ENCODE results near the gene PFKP. TPM values are rescaled to one million over a fixed set of nuclear protein-coding genes. Genes with fewer than 3 reads are reported as not detected.
"Not testable (repeated sequence)": the region's sequence is repeated elsewhere in the genome, so short reads cannot be mapped to it uniquely, and the experiment has no call there.

Gene PFKP
- total RNA-seq, 1 donor from 2014 or later, result 46.7 TPM

DNA sequence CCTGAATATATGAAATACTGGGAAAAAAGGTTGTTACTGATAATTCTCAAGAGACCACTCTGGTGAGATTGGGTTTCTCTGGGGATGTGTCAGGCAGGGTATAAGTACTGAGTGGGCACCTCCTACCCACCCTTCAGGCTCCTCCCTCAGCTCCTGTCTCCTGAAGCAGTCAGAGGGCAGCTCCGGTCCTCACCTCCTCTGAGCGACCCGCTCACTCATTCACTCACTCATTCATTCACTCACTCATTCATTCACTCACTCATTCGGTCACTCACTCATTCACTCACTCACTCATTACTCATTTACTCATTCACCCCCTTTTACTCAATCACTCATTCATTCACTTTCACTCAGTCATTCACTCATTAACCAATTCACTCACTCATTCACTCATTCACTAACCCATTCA, 6.9 kb upstream of the PFKP start:
- intact Hi-C loops (cut with DNase I), result no loop called here
- H3K27ac ChIP-seq, result no peak overlapping the region
- TF ChIP-seq, protein P1, sequence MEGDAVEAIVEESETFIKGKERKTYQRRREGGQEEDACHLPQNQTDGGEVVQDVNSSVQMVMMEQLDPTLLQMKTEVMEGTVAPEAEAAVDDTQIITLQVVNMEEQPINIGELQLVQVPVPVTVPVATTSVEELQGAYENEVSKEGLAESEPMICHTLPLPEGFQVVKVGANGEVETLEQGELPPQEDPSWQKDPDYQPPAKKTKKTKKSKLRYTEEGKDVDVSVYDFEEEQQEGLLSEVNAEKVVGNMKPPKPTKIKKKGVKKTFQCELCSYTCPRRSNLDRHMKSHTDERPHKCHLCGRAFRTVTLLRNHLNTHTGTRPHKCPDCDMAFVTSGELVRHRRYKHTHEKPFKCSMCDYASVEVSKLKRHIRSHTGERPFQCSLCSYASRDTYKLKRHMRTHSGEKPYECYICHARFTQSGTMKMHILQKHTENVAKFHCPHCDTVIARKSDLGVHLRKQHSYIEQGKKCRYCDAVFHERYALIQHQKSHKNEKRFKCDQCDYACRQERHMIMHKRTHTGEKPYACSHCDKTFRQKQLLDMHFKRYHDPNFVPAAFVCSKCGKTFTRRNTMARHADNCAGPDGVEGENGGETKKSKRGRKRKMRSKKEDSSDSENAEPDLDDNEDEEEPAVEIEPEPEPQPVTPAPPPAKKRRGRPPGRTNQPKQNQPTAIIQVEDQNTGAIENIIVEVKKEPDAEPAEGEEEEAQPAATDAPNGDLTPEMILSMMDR (IDR thresholded peaks at IDR 0.05), result no peak
- no peak for TF ChIP-seq POLR2A (IDR thresholded peaks at IDR 0.05)
- no peak for TF ChIP-seq POLR2AphosphoS5 (IDR thresholded peaks at IDR 0.05; ENCODE audit: insufficient read depth in 1 of 2, low read depth in 1 of 2)
- no peak for DNase-seq (ENCODE audit: extremely low spot score in 2 of 2)
- no peak overlapping the region for H3K4me3 ChIP-seq
- H3K27me3 ChIP-seq, result no peaks in the 10 kb centered on the region
- no peaks in the 10 kb centered on the region for H3K4me1 ChIP-seq
- H3K36me3 ChIP-seq, result no peaks in the 10 kb centered on the region
- no peaks in the 10 kb centered on the region for H3K9me3 ChIP-seq

- intact Hi-C loops (cut with DNase I); H3K27me3 ChIP-seq; H3K4me3 ChIP-seq; H3K36me3 ChIP-seq; H3K4me1 ChIP-seq; DNase-seq (ENCODE audit: extremely low spot score in 2 of 2); H3K27ac ChIP-seq; H3K9me3 ChIP-seq: not testable (repeated sequence)
Observed at GRCh38 chr10:3061323-3061898, 5.9 kb upstream of the PFKP start.

DNA sequence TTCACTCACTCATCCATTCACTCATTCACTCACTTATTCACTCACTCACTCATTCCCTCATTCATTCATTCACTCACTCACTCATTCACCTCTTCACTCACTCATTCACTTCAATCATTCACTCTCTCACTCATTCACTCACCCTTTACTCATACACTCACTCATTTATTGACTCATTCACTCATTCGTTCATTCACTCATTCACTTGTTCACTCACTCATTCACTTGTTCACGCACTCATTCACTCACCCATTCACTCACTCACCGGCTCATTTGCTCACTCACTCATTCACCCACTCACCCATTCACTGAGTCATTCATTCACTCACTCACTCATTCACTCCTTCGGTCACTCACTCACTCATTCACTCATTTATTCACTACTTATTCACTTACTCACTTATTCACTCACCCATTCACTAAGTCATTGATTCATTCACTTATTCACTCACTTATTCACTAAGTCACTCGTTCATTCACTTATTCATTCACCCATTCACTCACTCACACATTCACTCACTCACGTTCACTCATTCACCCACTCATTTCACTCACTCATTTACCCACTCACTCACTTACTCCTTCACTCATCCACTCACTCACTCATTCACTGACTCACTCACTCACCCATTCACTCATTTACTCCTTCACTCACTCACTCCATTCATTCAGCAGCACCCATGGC, 4.7 kb upstream of the PFKP start:
- no peak for DNase-seq (ENCODE audit: extremely low spot score in 2 of 2)
- TF ChIP-seq, protein P1 (IDR thresholded peaks at IDR 0.05), result no peak
- TF ChIP-seq POLR2A (IDR thresholded peaks at IDR 0.05) (no peak), POLR2AphosphoS5 (IDR thresholded peaks at IDR 0.05; ENCODE audit: insufficient read depth in 1 of 2, low read depth in 1 of 2) (no peak)
- Histone ChIP-seq H3K4me3 (no peak overlapping the region), H3K27me3 (no peaks in the 10 kb centered on the region), H3K4me1 (peaks cover 10% of the 10 kb centered on the region), H3K27ac (no peak overlapping the region), H3K9me3 (no peaks in the 10 kb centered on the region), H3K36me3 (no peaks in the 10 kb centered on the region)
- intact Hi-C loops (cut with DNase I), result no loop called here

DNA sequence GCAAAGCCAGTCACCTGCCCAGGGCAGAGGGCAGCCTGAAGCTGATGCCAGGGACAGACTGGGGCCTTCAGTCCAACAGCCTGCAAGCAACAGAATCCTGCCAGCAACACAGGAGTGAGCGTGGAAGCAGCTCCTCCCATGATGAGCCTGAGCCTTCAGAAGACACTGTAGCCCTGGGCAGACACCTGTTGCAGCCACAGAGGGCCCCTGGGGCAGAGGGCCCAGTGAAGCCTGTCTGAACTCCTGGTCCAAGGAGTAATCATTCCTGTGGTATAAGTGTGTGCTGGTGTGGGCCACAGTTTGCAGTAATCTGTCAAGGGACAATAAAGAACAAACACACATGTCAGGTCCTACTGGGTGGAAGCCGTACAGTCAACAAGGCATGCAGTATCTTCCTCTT, 2.9 kb upstream of the PFKP start:
- no peaks in the 10 kb centered on the region for H3K9me3 ChIP-seq
- no peaks in the 10 kb centered on the region for H3K36me3 ChIP-seq
- no peak for DNase-seq (ENCODE audit: extremely low spot score in 2 of 2)
- TF ChIP-seq POLR2A (IDR thresholded peaks at IDR 0.05) (no peak), POLR2AphosphoS5 (IDR thresholded peaks at IDR 0.05; ENCODE audit: insufficient read depth in 1 of 2, low read depth in 1 of 2) (no peak)
- TF ChIP-seq, protein P1 (IDR thresholded peaks at IDR 0.05), result no peak
- H3K4me3 ChIP-seq, result no peak overlapping the region
- intact Hi-C loops (cut with DNase I), result no loop called here
- peaks cover 14% of the 10 kb centered on the region for H3K4me1 ChIP-seq
- no peaks in the 10 kb centered on the region for H3K27me3 ChIP-seq
- H3K27ac ChIP-seq, result no peak overlapping the region

DNA sequence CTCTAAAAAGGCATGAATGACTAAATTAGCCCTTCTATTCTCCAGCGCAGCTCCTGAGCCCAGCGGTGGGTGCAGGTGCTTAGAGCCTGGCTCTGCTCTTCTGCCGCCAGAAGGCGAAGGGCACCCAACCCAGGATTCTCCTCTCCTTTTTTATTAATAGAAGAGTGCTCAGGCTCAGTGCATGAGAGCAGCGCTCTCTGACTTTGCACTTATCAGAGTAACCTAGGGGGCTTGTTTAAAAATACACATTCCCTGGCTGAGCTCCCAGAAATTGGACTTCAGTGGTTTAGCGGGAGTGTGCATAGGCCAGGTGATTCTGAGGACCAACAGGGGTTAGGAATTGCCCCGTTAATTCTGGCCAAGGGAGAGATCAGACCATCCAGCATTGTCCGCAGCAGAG, 1.7 kb upstream of the PFKP start:
- TF ChIP-seq POLR2A (IDR thresholded peaks at IDR 0.05) (no peak), POLR2AphosphoS5 (IDR thresholded peaks at IDR 0.05; ENCODE audit: insufficient read depth in 1 of 2, low read depth in 1 of 2) (no peak)
- TF ChIP-seq, protein P1 (IDR thresholded peaks at IDR 0.05), result no peak
- no peak overlapping the region for H3K27ac ChIP-seq
- no peaks in the 10 kb centered on the region for H3K9me3 ChIP-seq
- intact Hi-C loops (cut with DNase I), result no loop called here
- no peaks in the 10 kb centered on the region for H3K36me3 ChIP-seq
- peaks cover 19% of the 10 kb centered on the region for H3K4me1 ChIP-seq
- H3K27me3 ChIP-seq, result no peaks in the 10 kb centered on the region
- H3K4me3 ChIP-seq, result no peak overlapping the region
- no peak for DNase-seq (ENCODE audit: extremely low spot score in 2 of 2)
